NOMO-1 treated with dmso at 0.1 percent for 144 hours (cell line): ENCODE data around the gene CSNK2A1.

Experiments used
- DNase-seq: peaks from one replicate; lab custom pipeline; 2025; ENCODE audit not compliant: unreplicated experiment; lab: John Stamatoyannopoulos, UW

CSNK2A1 gene

GRCh38 chr20:432677-433299, 110.8 kb downstream of the CSNK2A1 start:
- DNase-seq: no peak

GRCh38 chr20:432208-432607, 111.4 kb downstream of the CSNK2A1 start:
- no peak for DNase-seq

GRCh38 chr20:431012-431904, 112.3 kb downstream of the CSNK2A1 start:
- peak; percentile 49 for DNase-seq

- no peak for DNase-seq
These were observed 113.2 kb downstream of the CSNK2A1 start for GRCh38 chr20:430091-430999.

GRCh38 chr20:428658-429200, 114.9 kb downstream of the CSNK2A1 start:
- DNase-seq: no peak

GRCh38 chr20:427849-428657, 115.5 kb downstream of the CSNK2A1 start:
- DNase-seq: no peak

- no peak for DNase-seq
These were observed 116.2 kb downstream of the CSNK2A1 start for GRCh38 chr20:427401-427800.

GRCh38 chr20:426566-426965, 117.0 kb downstream of the CSNK2A1 start:
- DNase-seq: no peak
